K562 (cell line): ENCODE data around the gene CEND1. TPM values are rescaled to one million over a fixed set of nuclear protein-coding genes. Genes with fewer than 3 reads are reported as not detected.

Experiments used
- AFF4 ChIP-seq: sonication (generic); formaldehyde crosslinking; IDR thresholded peaks from 2 replicates; pipeline ENCODE4 v1.8.0; 2023; ENCODE audit warnings: mild to moderate bottlenecking, missing genetic modification reagents
- ELK3 ChIP-seq: fragments of 450-650 bp; formaldehyde crosslinking; IDR thresholded peaks from 2 replicates; pipeline ENCODE4 v1.4.0; 2020; ENCODE audit warnings: mild to moderate bottlenecking
- FOXM1 ChIP-seq, 2 experiments: fragments of 450-650 bp in 1 of 2; sonication (generic) in 1 of 2; formaldehyde crosslinking in 1 of 2; IDR thresholded peaks; 2 replicates each; pipeline versions ENCODE4 v1.6.1 to v1.9.0; 2017 to 2022; ENCODE audit warnings: low read depth in 2 of 2, mild to moderate bottlenecking in 2 of 2, missing genetic modification reagents in 1 of 2, moderate library complexity in 1 of 2
- GABPB1 ChIP-seq: sonication (generic); formaldehyde crosslinking; IDR thresholded peaks from 2 replicates; pipeline ENCODE4 v1.8.0; 2022; ENCODE audit warnings: mild to moderate bottlenecking, missing genetic modification reagents
- IRF2 ChIP-seq: sonication (generic); formaldehyde crosslinking; IDR thresholded peaks from 2 replicates; pipeline ENCODE4 v1.8.1; 2022; ENCODE audit warnings: mild to moderate bottlenecking, missing genetic modification reagents
- KLF16 ChIP-seq: IDR thresholded peaks from 2 replicates; pipeline ENCODE4 v1.6.1; 2016; ENCODE audit warnings: antibody characterized with exemption
- PHF8 ChIP-seq: fragments of 200-600 bp; sonication (generic); IDR thresholded peaks from 2 replicates; pipeline ENCODE4 v1.6.1; 2012; ENCODE audit warnings: mixed run types, mild to moderate bottlenecking, inconsistent platforms, low read length, moderate library complexity, borderline replicate concordance
- REST ChIP-seq, 2 experiments: fragments of 450-650 bp; formaldehyde crosslinking in 1 of 2; IDR thresholded peaks; 2 replicates each; pipeline versions ENCODE4 v1.4.0 to v1.6.1; 2014 to 2020; ENCODE audit warnings: mild to moderate bottlenecking in 2 of 2, borderline replicate concordance in 1 of 2, low read depth in 1 of 2
- TAF7 ChIP-seq: fragments of 450-650 bp; IDR thresholded peaks from 2 replicates; pipeline ENCODE4 v1.6.1; 2016; ENCODE audit warnings: missing genetic modification characterization, missing compliant biosample characterization
- ZNF384 ChIP-seq: IDR thresholded peaks from 2 replicates; pipeline ENCODE4 v1.6.1; 2012; ENCODE audit warnings: low read depth, low read length, improper control_type of control experiment
- ZNF449 ChIP-seq: fragments of 250-450 bp; sonication (Bioruptor Pico); IDR thresholded peaks from 2 replicates; pipeline ENCODE4 v1.8.0; 2022; ENCODE audit warnings: moderate library complexity, mild to moderate bottlenecking, inconsistent platforms
- polyA plus RNA-seq, 8 experiments: library from polyadenylated mRNA; depleted of rRNA in 4 of 8; stranded (reverse) in 5 of 8; unstranded in 3 of 8; fragments of >200 nt; fragmentation: Nextera tagmentation in 2 of 8; fragmentation: Illumina TruSeq in 1 of 8; extraction: Ambion mirVana in 2 of 8; extraction: Trizol in 1 of 8; gene quantifications; 2 replicates each; pipeline versions ENCODE4 v1.2.1 to v1.2.3, GENCODE V29; 2011 to 2014; ENCODE audit warnings: inconsistent platforms in 1 of 8, missing spikeins in 1 of 8
- total RNA-seq, 7 experiments: library from RNA; depleted of rRNA in 6 of 7; stranded (reverse); fragments of >200 nt in 6 of 7; fragmentation: Illumina TruSeq in 2 of 7; extraction: Trizol in 2 of 7; gene quantifications; 2 replicates each; pipeline versions ENCODE4 v1.2.1 to v1.2.3, GENCODE V29; 2011 to 2021; ENCODE audit warnings: low replicate concordance in 1 of 7

The CEND1 gene
- total and polyA plus RNA-seq, 9 of the 15 experiments (the other 6 are each of a cell fraction or from before 2014, with no cell fraction given), result 0.13 to 0.18 (median 0.16) TPM; not detected in 6

- no peak for TF ChIP-seq ELK3 (CRISPR knock-in tag)
- peak; percentile 0 for TF ChIP-seq AFF4
- no peak for TF ChIP-seq GABPB1 (CRISPR knock-in tag)
- no peak for TF ChIP-seq FOXM1 (IDR thresholded peaks at IDR 0.05; ENCODE audit: low read depth)
- TF ChIP-seq FOXM1 (CRISPR knock-in tag; IDR thresholded peaks at IDR 0.05; ENCODE audit: low read depth), result 0 out of 2 replicates have a peak, but pooled peaks have one; percentile 47
- no peak for TF ChIP-seq TAF7 (tag)
- TF ChIP-seq REST (IDR thresholded peaks at IDR 0.05; ENCODE audit: borderline replicate concordance), result no peak
- TF ChIP-seq REST (CRISPR knock-in tag; IDR thresholded peaks at IDR 0.05; ENCODE audit: low read depth), result 0 out of 2 replicates have a peak, but pooled peaks have one; percentile 52
- TF ChIP-seq ZNF449 (CRISPR knock-in tag), result no peak
- TF ChIP-seq KLF16, result no peak
- no peak for TF ChIP-seq ZNF384
- peak; percentile 72; the same call in 1 of the 2 replicates for TF ChIP-seq PHF8
- no peak for TF ChIP-seq IRF2
Observed at GRCh38 chr11:747158-748006, 42.5 kb downstream of the CEND1 start, which contains the start of gene TALDO1 (continued).
